Dendritic cell treated with granulocyte-macrophage colony-stimulating factor and Interleukin-4, amounts not matched to agents 40 ng/mL and 50 ng/mL, for 4 days (primary cell): ENCODE measurements around the gene GNPAT.

Source experiments
- H3K27ac Mint-ChIP-seq: one replicate; pipeline ENCODE4 v1.8.0; 2022; ENCODE audit warnings: mild to moderate bottlenecking, mixed read lengths
- H3K27me3 Mint-ChIP-seq: one replicate; pipeline ENCODE4 v1.8.0; 2022; ENCODE audit warnings: mild to moderate bottlenecking, mixed read lengths
- H3K36me3 Mint-ChIP-seq: one replicate; pipeline ENCODE4 v1.8.0; 2022; ENCODE audit warnings: low read depth, mixed read lengths
- H3K4me1 Mint-ChIP-seq: one replicate; pipeline ENCODE4 v1.8.0; 2022; ENCODE audit warnings: low read depth, mixed read lengths
- H3K4me3 Mint-ChIP-seq: one replicate; pipeline ENCODE4 v1.8.0; 2022; ENCODE audit warnings: mild to moderate bottlenecking, moderate library complexity, mixed read lengths
- H3K9me3 Mint-ChIP-seq: one replicate; pipeline ENCODE4 v1.8.0; 2022; ENCODE audit warnings: mixed read lengths
- intact Hi-C: fragments of 100-400 bp; cut with micrococcal nuclease; formaldehyde crosslinking; loops from one replicate; pipeline ENCODE4 v1.15.0; 2022

The GNPAT gene

GRCh38 chr1:231286603-231287002, 45.6 kb downstream of the GNPAT start:
- no peak overlapping the region for H3K27ac Mint-ChIP-seq
- H3K9me3 Mint-ChIP-seq: no peaks in the 10 kb centered on the region
- H3K27me3 Mint-ChIP-seq: no peaks in the 10 kb centered on the region
- intact Hi-C loops: no loop called here
- H3K36me3 Mint-ChIP-seq: no peaks in the 10 kb centered on the region
- no peaks in the 10 kb centered on the region for H3K4me1 Mint-ChIP-seq
- no peak overlapping the region for H3K4me3 Mint-ChIP-seq

GRCh38 chr1:231295938-231296337, 54.9 kb downstream of the GNPAT start:
- no peaks in the 10 kb centered on the region for H3K9me3 Mint-ChIP-seq
- H3K36me3 Mint-ChIP-seq: no peaks in the 10 kb centered on the region
- H3K4me1 Mint-ChIP-seq: no peaks in the 10 kb centered on the region
- H3K27ac Mint-ChIP-seq: no peak overlapping the region
- intact Hi-C loops: no loop called here
- no peak overlapping the region for H3K4me3 Mint-ChIP-seq
- no peaks in the 10 kb centered on the region for H3K27me3 Mint-ChIP-seq

GRCh38 chr1:231301990-231302389, 61.0 kb downstream of the GNPAT start:
- H3K4me1 Mint-ChIP-seq: no peaks in the 10 kb centered on the region
- intact Hi-C loops: no loop called here
- no peak overlapping the region for H3K27ac Mint-ChIP-seq
- H3K36me3 Mint-ChIP-seq: no peaks in the 10 kb centered on the region
- no peaks in the 10 kb centered on the region for H3K27me3 Mint-ChIP-seq
- no peak overlapping the region for H3K4me3 Mint-ChIP-seq
- no peaks in the 10 kb centered on the region for H3K9me3 Mint-ChIP-seq

GRCh38 chr1:231310391-231310934, 69.5 kb downstream of the GNPAT start:
- Mint-ChIP-seq H3K4me1 (no peaks in the 10 kb centered on the region), H3K27ac (no peak overlapping the region), H3K9me3 (no peaks in the 10 kb centered on the region), H3K36me3 (no peaks in the 10 kb centered on the region), H3K4me3 (no peak overlapping the region), H3K27me3 (peaks cover 1% of the 10 kb centered on the region)
- intact Hi-C loops: no loop called here

GRCh38 chr1:231311720-231312431, 70.9 kb downstream of the GNPAT start:
- Mint-ChIP-seq H3K27ac (no peak overlapping the region), H3K4me1 (peaks cover 5% of the 10 kb centered on the region), H3K4me3 (no peak overlapping the region), H3K36me3 (no peaks in the 10 kb centered on the region), H3K9me3 (no peaks in the 10 kb centered on the region), H3K27me3 (peaks cover 4% of the 10 kb centered on the region)
- intact Hi-C loops: no loop called here

GRCh38 chr1:231312432-231312788, 71.4 kb downstream of the GNPAT start:
- no peak overlapping the region for H3K4me3 Mint-ChIP-seq
- H3K4me1 Mint-ChIP-seq: peaks cover 5% of the 10 kb centered on the region
- H3K27me3 Mint-ChIP-seq: peaks cover 4% of the 10 kb centered on the region
- no peaks in the 10 kb centered on the region for H3K36me3 Mint-ChIP-seq
- intact Hi-C loops: no loop called here
- H3K27ac Mint-ChIP-seq: no peak overlapping the region
- no peaks in the 10 kb centered on the region for H3K9me3 Mint-ChIP-seq

GRCh38 chr1:231313661-231314060, 72.6 kb downstream of the GNPAT start:
- Mint-ChIP-seq H3K27me3 (peaks cover 4% of the 10 kb centered on the region), H3K27ac (no peak overlapping the region), H3K36me3 (no peaks in the 10 kb centered on the region)

GRCh38 chr1:231315887-231316286, 74.9 kb downstream of the GNPAT start:
- Mint-ChIP-seq H3K4me3 (no peak overlapping the region), H3K27me3 (peaks cover 4% of the 10 kb centered on the region), H3K36me3 (no peaks in the 10 kb centered on the region), H3K9me3 (no peaks in the 10 kb centered on the region), H3K27ac (no peak overlapping the region), H3K4me1 (peaks cover 5% of the 10 kb centered on the region)
- intact Hi-C loops: loop anchor here (5.0 kb wide), 1 partner anchor 286 kb away; no protein-coding TSS in a partner anchor

More at GRCh38 chr1:231313661-231314060, 72.6 kb downstream of the GNPAT start:
- intact Hi-C loops: no loop called here
- Mint-ChIP-seq H3K4me3 (no peak overlapping the region), H3K4me1 (peaks cover 5% of the 10 kb centered on the region), H3K9me3 (no peaks in the 10 kb centered on the region)

GRCh38 chr1:231317306-231318014, 76.4 kb downstream of the GNPAT start:
- no peak overlapping the region for H3K27ac Mint-ChIP-seq
- no peak overlapping the region for H3K4me3 Mint-ChIP-seq
- peaks cover 5% of the 10 kb centered on the region for H3K4me1 Mint-ChIP-seq
- intact Hi-C loops: loop anchor here (5.0 kb wide), 1 partner anchor 285 kb away; no protein-coding TSS in a partner anchor
- peaks cover 4% of the 10 kb centered on the region for H3K27me3 Mint-ChIP-seq
- H3K36me3 Mint-ChIP-seq: no peaks in the 10 kb centered on the region
- H3K9me3 Mint-ChIP-seq: no peaks in the 10 kb centered on the region

- Mint-ChIP-seq H3K27me3 (peaks cover 4% of the 10 kb centered on the region), H3K36me3 (no peaks in the 10 kb centered on the region), H3K9me3 (no peaks in the 10 kb centered on the region), H3K4me3 (no peak overlapping the region), H3K27ac (no peak overlapping the region), H3K4me1 (peaks cover 5% of the 10 kb centered on the region)
- intact Hi-C loops: loop anchor here (5.0 kb wide), 1 partner anchor 284 kb away; no protein-coding TSS in a partner anchor
Measured at GRCh38 chr1:231318015-231318355, 77.0 kb downstream of the GNPAT start.

- Mint-ChIP-seq H3K27me3 (peaks cover 3% of the 10 kb centered on the region), H3K4me3 (no peak overlapping the region), H3K36me3 (no peaks in the 10 kb centered on the region), H3K27ac (no peak overlapping the region), H3K4me1 (peaks cover 5% of the 10 kb centered on the region), H3K9me3 (no peaks in the 10 kb centered on the region)
- intact Hi-C loops: loop anchor here (5.0 kb wide), 1 partner anchor 284 kb away; no protein-coding TSS in a partner anchor
Measured at GRCh38 chr1:231318568-231318967, 77.6 kb downstream of the GNPAT start.

- H3K27me3 Mint-ChIP-seq: peaks cover 3% of the 10 kb centered on the region
- H3K9me3 Mint-ChIP-seq: no peaks in the 10 kb centered on the region
- H3K4me1 Mint-ChIP-seq: peaks cover 5% of the 10 kb centered on the region
- no peak overlapping the region for H3K4me3 Mint-ChIP-seq
- intact Hi-C loops: loop anchor here (5.0 kb wide), 1 partner anchor 283 kb away; no protein-coding TSS in a partner anchor
- no peak overlapping the region for H3K27ac Mint-ChIP-seq
- no peaks in the 10 kb centered on the region for H3K36me3 Mint-ChIP-seq
Measured at GRCh38 chr1:231319080-231319479, 78.1 kb downstream of the GNPAT start.

- no peak overlapping the region for H3K4me3 Mint-ChIP-seq
- intact Hi-C loops: no loop called here
- H3K27ac Mint-ChIP-seq: no peak overlapping the region
- H3K36me3 Mint-ChIP-seq: no peaks in the 10 kb centered on the region
- no peaks in the 10 kb centered on the region for H3K27me3 Mint-ChIP-seq
- H3K9me3 Mint-ChIP-seq: no peaks in the 10 kb centered on the region
- no peaks in the 10 kb centered on the region for H3K4me1 Mint-ChIP-seq
Measured at GRCh38 chr1:231322880-231323530, 82.0 kb downstream of the GNPAT start.

GRCh38 chr1:231324660-231325059, 83.6 kb downstream of the GNPAT start:
- no peaks in the 10 kb centered on the region for H3K9me3 Mint-ChIP-seq
- intact Hi-C loops: no loop called here

More at GRCh38 chr1:231324660-231325059, 83.6 kb downstream of the GNPAT start:
- Mint-ChIP-seq H3K27ac (no peak overlapping the region), H3K4me1 (no peaks in the 10 kb centered on the region), H3K27me3 (no peaks in the 10 kb centered on the region), H3K36me3 (no peaks in the 10 kb centered on the region), H3K4me3 (no peak overlapping the region)
